Esophagus (tissue), 2 donors: ENCODE measurements around the gene ACTL8. TPM values are rescaled to one million over a fixed set of nuclear protein-coding genes. Genes with fewer than 3 reads are reported as not detected.
"Not testable (repeated sequence)": the region's sequence is repeated elsewhere in the genome, so short reads cannot be mapped to it uniquely, and the experiment has no call there.

Experiments
- H3K27ac ChIP-seq, 2 donors: one replicate each; pipeline ENCODE4 v1.5.1; 2013; ENCODE audit warnings: low read depth in 2 of 2, mild to moderate bottlenecking in 2 of 2, inconsistent platforms in 1 of 2, low read length in 1 of 2, moderate library complexity in 1 of 2
- H3K27me3 ChIP-seq, 2 donors: one replicate each; pipeline ENCODE4 v1.6.1; 2013; ENCODE audit warnings: low read length in 2 of 2, control low read depth in 1 of 2, mild to moderate bottlenecking in 1 of 2; ENCODE audit not compliant: insufficient read depth in 2 of 2, control insufficient read depth in 1 of 2
- H3K36me3 ChIP-seq, 2 donors: one replicate each; pipeline ENCODE4 v1.6.1; 2013; ENCODE audit warnings: low read length in 1 of 2; ENCODE audit not compliant: control insufficient read depth in 2 of 2, insufficient read depth in 2 of 2
- H3K4me1 ChIP-seq, 2 donors: one replicate each; pipeline ENCODE4 v1.6.1; 2013; ENCODE audit warnings: low read length in 1 of 2; ENCODE audit not compliant: control insufficient read depth in 2 of 2, insufficient read depth in 2 of 2
- H3K4me3 ChIP-seq, 2 donors: one replicate each; pipeline ENCODE4 v1.5.1; 2013; ENCODE audit warnings: low read length in 2 of 2, mild to moderate bottlenecking in 2 of 2, low read depth in 1 of 2, moderate library complexity in 1 of 2
- H3K9me3 ChIP-seq, 2 donors: one replicate each; pipeline ENCODE4 v1.6.1; 2013; ENCODE audit warnings: mild to moderate bottlenecking in 2 of 2, low read depth in 1 of 2, low read length in 1 of 2, moderate library complexity in 1 of 2; ENCODE audit not compliant: control insufficient read depth in 2 of 2, insufficient read depth in 1 of 2
- WGBS, 2 donors: extraction: QIAGEN DNeasy Blood & Tissue Kit; methylation state at CpG; one replicate each; pipeline ENCODE4 v1.1.7; 2013; 5-methylcytosine and 5-hydroxymethylcytosine counted together
- polyA plus RNA-seq, 2 donors: library from polyadenylated mRNA; stranded (reverse); fragments of 200-250 nt; gene quantifications; one replicate each; pipeline ENCODE4 v1.2.3, GENCODE V29; 2013
- donor health status: healthy with polysubstance abuse.
- donor health status: Bipolar disorder and iron deficiency.

The ACTL8 gene
- polyA plus RNA-seq, 2 donors: 0.12 TPM; not detected in 1

DNA sequence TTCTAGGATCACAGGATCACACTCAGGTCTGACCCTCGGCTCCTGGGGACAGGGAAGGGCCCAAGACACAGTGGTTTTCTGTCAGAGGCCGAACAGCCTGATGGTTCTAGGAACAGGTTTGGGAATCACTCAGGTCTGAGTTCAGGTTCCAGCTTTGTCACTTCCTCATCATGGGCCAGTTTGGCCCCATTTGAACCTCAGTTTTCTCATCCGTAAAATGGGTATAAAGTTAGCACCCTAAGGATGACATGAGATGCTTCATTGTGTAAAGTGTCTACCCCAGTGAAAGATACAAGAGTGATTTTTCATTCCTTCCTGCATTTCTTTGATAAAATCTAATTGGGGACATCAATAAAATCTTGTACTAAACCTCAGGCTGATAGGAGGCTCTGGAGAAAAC is 11.2 kb upstream of the ACTL8 start:
- Histone ChIP-seq H3K27ac (no peak overlapping the region), H3K27me3 (no peaks in the 10 kb centered on the region), H3K4me1 (no peaks in the 10 kb centered on the region), H3K4me3 (no peak overlapping the region), H3K36me3 (no peaks in the 10 kb centered on the region), H3K9me3 (no peaks in the 10 kb centered on the region)
- 86 to 92% methylated on average over 3 of the region's 3 CpGs for WGBS, 2 donors

DNA sequence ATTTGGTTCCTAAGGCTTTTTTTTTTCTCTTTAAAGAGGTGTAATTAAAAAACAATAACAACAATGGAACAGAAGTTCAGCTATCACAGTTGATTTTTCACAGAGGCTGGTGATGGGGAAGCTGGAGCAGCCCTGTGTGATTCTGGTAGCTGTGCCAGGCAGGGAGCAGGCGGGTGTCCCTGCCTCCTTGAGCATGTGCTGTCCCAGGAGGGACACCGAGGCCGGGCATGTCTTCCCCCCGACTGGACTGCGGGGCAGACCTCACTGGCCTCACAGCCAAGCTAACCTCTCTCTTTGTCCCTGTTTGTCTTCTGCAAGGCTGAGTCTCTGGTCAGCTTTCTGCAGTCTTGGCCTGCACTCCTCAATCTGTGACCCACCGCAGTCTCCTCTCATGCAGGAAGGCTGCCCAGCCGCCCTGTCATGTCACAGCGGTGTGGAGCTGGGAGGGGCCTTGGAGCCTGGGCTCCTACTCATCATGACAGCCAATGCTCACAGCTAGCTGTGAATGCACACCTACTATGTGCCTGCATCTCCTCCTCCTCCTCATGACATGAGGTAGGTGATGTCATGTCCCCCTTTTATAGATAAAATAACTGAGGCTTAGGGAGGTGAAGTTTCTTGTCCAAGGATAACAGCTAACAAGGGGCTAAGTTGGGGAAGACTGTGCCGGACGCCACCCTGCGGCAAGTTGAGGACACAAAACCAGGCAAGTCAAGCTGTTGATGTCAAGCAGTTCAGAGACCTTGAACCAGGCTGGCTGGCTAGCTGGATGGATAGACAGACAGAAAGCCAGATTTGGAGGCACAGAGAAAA is 10.3 kb upstream of the ACTL8 start:
- no peaks in the 10 kb centered on the region for H3K36me3 ChIP-seq
- no peaks in the 10 kb centered on the region for H3K9me3 ChIP-seq
- H3K27ac ChIP-seq: no peak overlapping the region
- WGBS, 2 donors: 75 to 86% methylated on average over 11 of the region's 11 CpGs
- H3K27me3 ChIP-seq: no peaks in the 10 kb centered on the region
- no peaks in the 10 kb centered on the region for H3K4me1 ChIP-seq
- H3K4me3 ChIP-seq: no peak overlapping the region

DNA sequence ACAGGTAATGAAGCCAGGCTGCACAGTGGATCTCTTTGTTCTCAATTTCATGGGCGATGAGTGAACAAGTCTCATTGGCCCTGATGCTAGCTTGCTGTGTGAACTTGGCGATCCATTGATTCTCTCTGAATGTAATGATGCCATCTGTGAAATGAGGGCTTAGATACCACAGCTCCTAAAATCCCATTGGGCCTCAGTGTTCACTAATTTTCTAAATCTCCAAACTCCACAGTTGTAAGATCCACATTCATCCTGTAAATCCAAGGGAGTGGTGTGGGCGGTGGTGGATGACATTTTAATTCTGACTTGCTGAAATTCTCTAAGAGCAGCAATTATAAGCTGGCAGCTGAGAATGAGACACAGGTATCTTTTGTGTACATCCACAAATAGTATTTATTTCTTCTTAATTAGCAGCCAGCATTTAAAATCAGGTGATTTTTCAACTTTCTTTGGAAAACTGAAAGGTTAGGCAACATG is 9.6 kb upstream of the ACTL8 start:
- no peaks in the 10 kb centered on the region for H3K4me1 ChIP-seq
- H3K27me3 ChIP-seq: no peaks in the 10 kb centered on the region
- no peaks in the 10 kb centered on the region for H3K9me3 ChIP-seq
- no peak overlapping the region for H3K27ac ChIP-seq
- H3K4me3 ChIP-seq: no peak overlapping the region
- H3K36me3 ChIP-seq: no peaks in the 10 kb centered on the region
- 84 to 85% methylated on average over 3 of the region's 3 CpGs for WGBS, 2 donors

DNA sequence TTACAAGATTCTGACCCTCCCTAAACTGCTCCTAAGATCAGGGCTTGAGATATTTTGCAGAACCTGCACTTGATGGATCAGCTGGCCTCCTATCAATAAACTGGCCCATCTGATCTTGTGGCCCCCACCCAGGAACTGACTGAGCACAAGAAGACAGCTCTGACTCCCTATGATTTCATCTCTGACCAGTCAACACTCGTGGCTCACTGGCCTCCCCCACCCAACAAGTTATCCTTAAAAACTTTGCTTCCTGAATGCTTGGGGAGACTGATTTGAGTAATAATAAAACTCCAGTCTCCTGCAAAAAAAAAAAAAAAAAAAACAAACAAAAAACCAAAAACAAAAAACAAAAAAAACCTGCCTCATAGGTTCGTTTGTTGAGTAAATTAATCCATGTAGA is 8.9 kb upstream of the ACTL8 start:
- H3K36me3 ChIP-seq, H3K9me3 ChIP-seq, H3K27me3 ChIP-seq, H3K4me1 ChIP-seq, H3K4me3 ChIP-seq, H3K27ac ChIP-seq: not testable (repeated sequence)
- 57 to 67% methylated on average over 2 of the region's 2 CpGs for WGBS, 2 donors

DNA sequence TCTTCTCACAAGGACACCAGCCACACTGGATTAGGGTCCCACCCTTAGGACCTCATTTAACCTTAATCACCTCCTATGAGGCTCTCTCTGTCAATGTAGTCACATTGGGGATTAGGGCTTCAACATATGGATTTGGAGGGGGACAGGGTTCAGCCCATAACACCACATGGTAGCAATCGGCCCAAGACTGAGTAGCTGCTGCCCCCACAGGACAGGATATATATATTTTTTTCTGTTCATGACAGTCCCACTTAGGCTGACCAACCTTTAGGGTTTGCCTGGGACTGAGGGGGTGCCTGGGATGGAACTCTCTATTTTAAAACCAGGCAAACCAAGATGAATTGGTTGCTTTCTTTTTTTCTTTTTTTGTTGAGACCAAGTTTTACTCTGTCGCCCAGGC is 8.2 kb upstream of the ACTL8 start:
- no peaks in the 10 kb centered on the region for H3K4me1 ChIP-seq
- H3K27me3 ChIP-seq: no peaks in the 10 kb centered on the region
- WGBS, 2 donors: 81 to 89% methylated on average over 2 of the region's 2 CpGs
- H3K27ac ChIP-seq: no peak overlapping the region
- H3K36me3 ChIP-seq: no peaks in the 10 kb centered on the region
- H3K4me3 ChIP-seq: no peak overlapping the region
- H3K9me3 ChIP-seq: no peaks in the 10 kb centered on the region

DNA sequence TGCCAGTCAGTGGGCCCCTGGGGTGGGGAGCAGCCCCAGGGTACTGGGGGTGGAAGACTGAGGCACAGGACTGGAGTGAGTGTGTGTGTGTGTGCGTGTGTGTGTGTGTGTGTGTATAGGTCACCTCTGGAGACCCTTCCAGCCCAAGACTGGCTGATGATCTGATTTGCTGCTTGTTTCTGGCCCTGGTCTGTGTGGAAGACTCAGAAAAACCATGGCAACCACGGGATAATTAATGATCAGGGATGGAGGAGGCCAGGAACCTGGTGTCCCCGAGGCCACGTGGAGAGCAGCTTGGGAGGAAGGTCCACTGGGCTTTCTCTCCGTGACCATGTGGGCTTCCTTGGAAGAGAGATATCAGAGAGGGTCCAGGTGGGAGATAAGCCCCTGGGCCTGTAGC is 4.8 kb upstream of the ACTL8 start:
- Histone ChIP-seq H3K36me3 (no peaks in the 10 kb centered on the region), H3K27ac (no peak overlapping the region)
- 66 to 69% methylated on average over 5 of the region's 5 CpGs for WGBS, 2 donors

DNA sequence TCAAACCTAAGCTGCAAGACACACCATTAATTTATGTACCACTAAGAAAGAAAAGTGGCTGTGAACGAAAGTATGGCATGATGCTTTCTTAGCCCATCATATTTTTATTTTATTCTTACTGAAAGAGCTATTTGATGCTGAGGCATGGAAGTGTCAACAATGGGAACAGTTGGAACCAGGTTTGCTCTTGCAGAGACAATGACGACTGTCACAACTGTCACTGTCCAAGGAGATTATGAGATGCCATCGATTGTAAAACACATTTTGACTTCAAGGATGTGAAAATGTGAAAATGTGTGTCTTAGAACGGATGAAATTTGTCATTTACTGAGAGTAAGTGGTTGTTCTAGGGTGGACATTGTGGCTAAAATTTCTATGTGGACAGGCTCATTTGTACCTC is 2.8 kb upstream of the ACTL8 start:
- Histone ChIP-seq H3K4me1 (no peaks in the 10 kb centered on the region), H3K27ac (no peak overlapping the region), H3K9me3 (peaks cover 7 to 13% of the 10 kb centered on the region in 2 donors), H3K27me3 (no peaks in the 10 kb centered on the region), H3K4me3 (no peak overlapping the region), H3K36me3 (no peaks in the 10 kb centered on the region)
- 65 to 70% methylated on average over 4 of the region's 4 CpGs for WGBS, 2 donors

More for the DNA sequence above, 4.8 kb upstream of the ACTL8 start:
- H3K27me3 ChIP-seq: no peaks in the 10 kb centered on the region
- no peak overlapping the region for H3K4me3 ChIP-seq
- no peaks in the 10 kb centered on the region for H3K4me1 ChIP-seq
- H3K9me3 ChIP-seq: peaks cover 3 to 4% of the 10 kb centered on the region in 2 donors

DNA sequence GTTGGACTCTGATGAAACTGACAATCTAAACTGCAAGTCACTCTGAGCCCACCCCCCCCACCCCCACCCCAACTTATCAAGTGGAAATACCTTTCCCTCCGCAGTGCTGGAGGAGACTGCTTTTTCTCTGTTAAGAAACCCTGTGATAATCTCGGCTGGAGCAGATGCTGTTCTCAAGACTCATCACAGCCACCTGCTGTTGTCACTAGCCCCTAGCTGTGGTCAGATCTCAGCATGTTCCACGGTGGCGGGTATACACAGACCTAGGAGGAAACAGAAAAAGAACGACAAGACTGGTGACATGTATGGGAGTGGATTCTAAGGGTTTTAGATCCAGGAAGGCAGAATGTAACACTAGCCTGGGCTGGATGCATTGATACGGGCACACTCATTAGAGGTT is 2.3 kb downstream of the ACTL8 start:
- Histone ChIP-seq H3K27ac (no peak overlapping the region), H3K27me3 (no peaks in the 10 kb centered on the region), H3K4me1 (no peaks in the 10 kb centered on the region), H3K36me3 (no peaks in the 10 kb centered on the region), H3K9me3 (peaks cover 22 to 28% of the 10 kb centered on the region in 2 donors), H3K4me3 (no peak overlapping the region)
- 72 to 84% methylated on average over 6 of the region's 6 CpGs for WGBS, 2 donors

DNA sequence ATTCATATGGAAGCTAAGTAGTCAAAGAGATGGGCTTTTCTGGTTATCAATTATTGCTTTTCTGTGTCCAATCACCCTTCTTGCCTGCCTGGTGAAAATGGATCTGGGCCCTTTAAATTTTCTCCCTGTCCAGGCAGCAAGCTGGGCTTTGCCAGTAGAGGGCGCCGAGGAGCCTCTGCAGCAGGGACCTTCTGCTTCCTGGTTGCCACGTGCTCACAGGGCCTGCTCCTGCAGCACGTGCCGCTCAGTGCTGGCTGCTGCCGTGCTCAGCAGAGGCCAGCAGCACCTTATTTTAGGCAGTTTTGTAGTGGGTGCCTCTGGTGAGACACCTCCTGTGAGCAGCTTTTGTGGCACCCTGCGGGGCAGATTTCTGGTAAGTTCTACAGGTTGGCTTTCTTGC is 4.0 kb downstream of the ACTL8 start:
- H3K4me3 ChIP-seq: no peak overlapping the region
- no peaks in the 10 kb centered on the region for H3K36me3 ChIP-seq
- H3K27ac ChIP-seq: no peak overlapping the region
- H3K9me3 ChIP-seq: peaks cover 22 to 28% of the 10 kb centered on the region in 2 donors
- H3K27me3 ChIP-seq: no peaks in the 10 kb centered on the region
- no peaks in the 10 kb centered on the region for H3K4me1 ChIP-seq
- 63 to 65% methylated on average over 7 of the region's 7 CpGs for WGBS, 2 donors

DNA sequence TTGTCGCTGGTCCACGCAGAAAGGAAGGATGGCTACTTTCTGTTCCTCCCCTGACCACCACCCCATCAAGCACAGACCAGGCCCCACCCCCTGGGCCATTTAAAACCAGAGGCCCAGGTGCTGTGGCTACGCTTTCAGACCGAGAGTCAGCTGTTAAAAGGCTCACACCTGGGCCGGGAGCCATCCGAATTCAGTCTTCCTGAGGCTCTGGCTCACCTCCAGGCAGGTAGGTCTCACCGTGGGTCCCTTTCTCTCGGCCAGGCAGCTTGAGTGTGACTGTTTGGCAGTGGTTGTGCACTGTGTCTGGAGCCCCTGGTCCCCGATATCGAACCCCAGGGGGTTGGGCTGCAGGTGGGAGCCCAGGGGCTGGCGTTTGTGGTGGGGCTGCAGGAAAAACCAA is 7.2 kb downstream of the ACTL8 start:
- peaks cover 15% of the 10 kb centered on the region in 2 donors for H3K9me3 ChIP-seq
- no peak overlapping the region for H3K27ac ChIP-seq
- H3K36me3 ChIP-seq: no peaks in the 10 kb centered on the region
- no peak overlapping the region for H3K4me3 ChIP-seq
- no peaks in the 10 kb centered on the region for H3K27me3 ChIP-seq
- 70 to 76% methylated on average over 11 of the region's 11 CpGs for WGBS, 2 donors
- no peaks in the 10 kb centered on the region for H3K4me1 ChIP-seq
